Upper lobe of right lung (tissue), 1 donor: ENCODE data around the gene PKM. TPM values are rescaled to one million over a fixed set of nuclear protein-coding genes. Genes with fewer than 3 reads are reported as not detected.

Experiments
- ATAC-seq: fragments of 200-7000 bp; cut with Tn5 transposase; one replicate; pipeline ENCODE4 v1.9.1; 2020; ENCODE audit warnings: mild to moderate bottlenecking, moderate library complexity
- DNase-seq: peaks from one replicate; pipeline ENCODE4 v3.0.0-alpha.2; 2020
- H3K27ac ChIP-seq: fragments of 200-600 bp; one replicate; pipeline ENCODE4 v1.8.0; 2022
- H3K27me3 ChIP-seq: fragments of 200-600 bp; one replicate; pipeline ENCODE4 v1.8.0; 2022; ENCODE audit warnings: mild to moderate bottlenecking
- H3K36me3 ChIP-seq: fragments of 200-600 bp; one replicate; pipeline ENCODE4 v1.8.0; 2022
- H3K4me1 ChIP-seq: fragments of 200-600 bp; one replicate; pipeline ENCODE4 v1.8.0; 2022
- H3K4me3 ChIP-seq: fragments of 200-600 bp; one replicate; pipeline ENCODE4 v1.8.0; 2022; ENCODE audit warnings: mild to moderate bottlenecking
- H3K9me3 ChIP-seq: fragments of 200-600 bp; one replicate; pipeline ENCODE4 v1.8.0; 2022
- intact Hi-C: fragments of 100-400 bp; cut with DNase I; formaldehyde crosslinking; loops from one replicate; pipeline ENCODE4 v1.11.0; 2022
- total RNA-seq: library from RNA; stranded (reverse); fragmentation: NEBNext Ultra II Directional; extraction: Animal tissue kit (Norgen Biotek cat#: 25700); gene quantifications from one replicate; pipeline ENCODE4 v1.2.1, GENCODE V29; 2021
- TF ChIP-seq, protein P1 (sequence below): fragments of 200-600 bp; IDR thresholded peaks from one replicate; pipeline ENCODE4 v1.8.0; 2022; ENCODE audit warnings: antibody characterized with exemption
- donor health status: DM: no; HTN: yes; CAD: no; lungs with severe emphysema.

Gene PKM
- total RNA-seq, 1 donor from 2014 or later, result 426 TPM

DNA sequence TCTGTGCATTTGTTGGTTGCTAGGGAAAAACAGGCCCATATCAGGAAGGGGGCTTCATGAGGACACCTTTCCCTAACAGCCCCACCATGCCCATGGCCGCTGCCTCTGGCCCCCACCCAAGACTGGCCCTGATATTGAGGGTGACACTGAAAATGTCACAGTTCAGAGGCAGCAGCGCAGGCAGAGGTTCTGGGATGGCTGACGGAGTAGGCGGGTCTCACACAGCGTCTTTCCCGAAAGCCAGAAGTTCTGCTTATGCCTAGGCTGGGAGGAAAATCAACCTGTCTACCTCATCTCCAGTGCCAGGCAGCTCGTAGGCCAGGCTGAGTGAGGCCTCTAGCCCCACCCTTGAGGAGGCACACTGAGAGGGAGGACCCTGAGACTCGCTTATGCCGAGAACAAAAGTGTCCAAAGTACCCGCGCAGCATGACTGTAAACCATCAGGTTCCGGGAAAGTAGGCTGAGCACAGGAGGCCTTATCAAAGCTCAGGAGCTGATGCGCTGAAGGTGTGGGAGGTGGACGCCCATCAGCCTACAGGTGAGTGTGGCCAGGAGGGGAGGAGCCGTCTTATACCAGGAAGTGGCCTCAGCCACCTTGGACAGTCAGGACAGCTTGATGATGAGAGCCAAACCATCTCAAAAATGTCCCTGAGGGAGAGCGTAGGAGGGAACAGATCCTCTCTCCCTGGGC lies 60.9 kb downstream of the PKM start:
- ATAC-seq (peak; percentile 9), DNase-seq (peak; percentile 45)
- no peaks in the 10 kb centered on the region for H3K27me3 ChIP-seq
- TF ChIP-seq, protein P1, sequence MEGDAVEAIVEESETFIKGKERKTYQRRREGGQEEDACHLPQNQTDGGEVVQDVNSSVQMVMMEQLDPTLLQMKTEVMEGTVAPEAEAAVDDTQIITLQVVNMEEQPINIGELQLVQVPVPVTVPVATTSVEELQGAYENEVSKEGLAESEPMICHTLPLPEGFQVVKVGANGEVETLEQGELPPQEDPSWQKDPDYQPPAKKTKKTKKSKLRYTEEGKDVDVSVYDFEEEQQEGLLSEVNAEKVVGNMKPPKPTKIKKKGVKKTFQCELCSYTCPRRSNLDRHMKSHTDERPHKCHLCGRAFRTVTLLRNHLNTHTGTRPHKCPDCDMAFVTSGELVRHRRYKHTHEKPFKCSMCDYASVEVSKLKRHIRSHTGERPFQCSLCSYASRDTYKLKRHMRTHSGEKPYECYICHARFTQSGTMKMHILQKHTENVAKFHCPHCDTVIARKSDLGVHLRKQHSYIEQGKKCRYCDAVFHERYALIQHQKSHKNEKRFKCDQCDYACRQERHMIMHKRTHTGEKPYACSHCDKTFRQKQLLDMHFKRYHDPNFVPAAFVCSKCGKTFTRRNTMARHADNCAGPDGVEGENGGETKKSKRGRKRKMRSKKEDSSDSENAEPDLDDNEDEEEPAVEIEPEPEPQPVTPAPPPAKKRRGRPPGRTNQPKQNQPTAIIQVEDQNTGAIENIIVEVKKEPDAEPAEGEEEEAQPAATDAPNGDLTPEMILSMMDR, result no peak
- H3K4me3 ChIP-seq, result no peak overlapping the region
- intact Hi-C loops, result no loop called here
- no peaks in the 10 kb centered on the region for H3K36me3 ChIP-seq
- no peaks in the 10 kb centered on the region for H3K9me3 ChIP-seq
- peaks cover 10% of the 10 kb centered on the region for H3K4me1 ChIP-seq
- no peak overlapping the region for H3K27ac ChIP-seq

GRCh38 chr15:72169236-72169920 lies 61.6 kb downstream of the PKM start:
- TF ChIP-seq, protein P1, result no peak
- ATAC-seq (peak; percentile 6), DNase-seq (no peak)

GRCh38 chr15:72168808-72169190 lies 62.2 kb downstream of the PKM start:
- ATAC-seq (peak; percentile 6), DNase-seq (no peak)
- Histone ChIP-seq H3K4me1 (peaks cover 10% of the 10 kb centered on the region), H3K9me3 (no peaks in the 10 kb centered on the region), H3K27me3 (no peaks in the 10 kb centered on the region), H3K27ac (peak overlapping the region; percentile 30), H3K4me3 (no peak overlapping the region), H3K36me3 (no peaks in the 10 kb centered on the region)
- TF ChIP-seq, protein P1, result no peak
- intact Hi-C loops, result no loop called here

More at GRCh38 chr15:72169236-72169920, 61.6 kb downstream of the PKM start:
- no peaks in the 10 kb centered on the region for H3K27me3 ChIP-seq
- no peaks in the 10 kb centered on the region for H3K36me3 ChIP-seq
- H3K9me3 ChIP-seq, result no peaks in the 10 kb centered on the region
- no peak overlapping the region for H3K4me3 ChIP-seq
- peaks cover 10% of the 10 kb centered on the region for H3K4me1 ChIP-seq
- intact Hi-C loops, result no loop called here
- H3K27ac ChIP-seq, result no peak overlapping the region

GRCh38 chr15:72168131-72168807 lies 62.7 kb downstream of the PKM start:
- H3K9me3 ChIP-seq, result no peaks in the 10 kb centered on the region
- TF ChIP-seq, protein P1, result no peak
- peak; percentile 58 for DNase-seq
- no peak overlapping the region for H3K4me3 ChIP-seq
- peak overlapping the region; percentile 30 for H3K27ac ChIP-seq
- no peaks in the 10 kb centered on the region for H3K36me3 ChIP-seq
- peak; percentile 47 for ATAC-seq
- intact Hi-C loops, result no loop called here
- H3K4me1 ChIP-seq, result peaks cover 10% of the 10 kb centered on the region
- H3K27me3 ChIP-seq, result no peaks in the 10 kb centered on the region

DNA sequence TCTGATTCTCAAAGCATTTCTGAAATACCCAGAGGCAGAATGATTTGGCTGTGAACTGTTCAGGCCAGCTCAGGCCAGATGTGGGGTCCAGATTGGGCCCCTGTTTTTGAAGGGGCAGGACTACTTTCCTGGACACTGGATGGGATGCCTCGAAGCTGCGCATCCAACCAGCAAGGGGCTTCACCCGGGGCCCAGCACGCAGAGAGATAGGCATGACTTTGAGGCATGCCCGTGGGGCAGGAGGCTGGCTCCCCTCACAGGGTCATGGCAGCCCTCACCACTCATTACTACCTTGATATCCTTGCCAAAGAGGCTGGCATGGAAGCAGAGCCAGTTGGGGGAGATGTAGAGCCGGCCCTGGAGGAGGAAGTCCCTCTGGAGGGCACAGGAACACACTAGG lies 63.5 kb downstream of the PKM start:
- TF ChIP-seq, protein P1, result no peak
- Histone ChIP-seq H3K4me1 (peaks cover 10% of the 10 kb centered on the region), H3K4me3 (no peak overlapping the region), H3K9me3 (no peaks in the 10 kb centered on the region), H3K27me3 (no peaks in the 10 kb centered on the region), H3K36me3 (no peaks in the 10 kb centered on the region), H3K27ac (no peak overlapping the region)
- no peak for ATAC-seq
- DNase-seq, result no peak
- intact Hi-C loops, result no loop called here
